Measurements from ENCODE around the gene NDRG2. TPM values are rescaled to one million over a fixed set of nuclear protein-coding genes. Genes with fewer than 3 reads are reported as not detected.

The NDRG2 gene
- total and polyA plus RNA-seq, 11 donors: 187 to 661 (median 314) TPM

- 61 to 80% (median 74%) methylated on average over 4 of the region's 4 CpGs for WGBS, 4 donors
- peaks cover 0 to 59% (median 52%) of the 10 kb centered on the region in 9 donors for H3K36me3 ChIP-seq
These were observed 27.7 kb downstream of the NDRG2 start for GRCh38 chr14:20997115-20997514.

GRCh38 chr14:20996521-20996920 is 28.3 kb downstream of the NDRG2 start:
- ATAC-seq: no peak
- 84 to 86% (median 84%) methylated on average over 12 to 14 of the region's 14 CpGs for WGBS, 4 donors

More at GRCh38 chr14:20997115-20997514, 27.7 kb downstream of the NDRG2 start:
- no peak for TF ChIP-seq POLR2A (IDR thresholded peaks at IDR 0.05)
- no peak for TF ChIP-seq CTCF (IDR thresholded peaks at IDR 0.05)
- intact Hi-C loops (cut with DNase I): no loop called here
- ATAC-seq: no peak
- Histone ChIP-seq H3K27me3 (no peaks in the 10 kb centered on the region), H3K27ac (no peak overlapping the region), H3K4me1 (peaks cover 0 to 4% (median 0%) of the 10 kb centered on the region in 12 donors), H3K9me3 (no peaks in the 10 kb centered on the region), H3K4me3 (no peak overlapping the region)
- no peak for DNase-seq

GRCh38 chr14:20989787-20990600 is 34.9 kb downstream of the NDRG2 start, which contains the start of gene METTL17:
METTL17 (plus strand) TSS chr14:20989980; CDS start chr14:20990003, 23 bp downstream.
- DNase-seq (peak; percentile 90 to 95 (median 92)), ATAC-seq (peak; percentile 95 to 97 (median 96))
- TF ChIP-seq CTCF (IDR thresholded peaks at IDR 0.05) (peak in 3 of 12 donors; percentile 19 to 37 (median 28)), POLR2A (IDR thresholded peaks at IDR 0.05) (peak in 1 of 2 donors; percentile 66)
- 0 to 1% (median 0%) methylated on average over 40 to 42 of the region's 42 CpGs for WGBS, 4 donors
- Histone ChIP-seq H3K4me1 (peaks cover 3 to 47% (median 22%) of the 10 kb centered on the region in 12 donors), H3K36me3 (peaks cover 0 to 40% (median 32%) of the 10 kb centered on the region in 9 donors), H3K27me3 (no peaks in the 10 kb centered on the region), H3K4me3 (peak within 1 kb of the TSS; percentile 71 to 97 (median 84)), H3K9me3 (no peaks in the 10 kb centered on the region), H3K27ac (peak within 1 kb of the TSS; percentile 73 to 91 (median 81))
- intact Hi-C loops (cut with DNase I): no loop called here

More at GRCh38 chr14:20996521-20996920, 28.3 kb downstream of the NDRG2 start:
- H3K9me3 ChIP-seq: no peaks in the 10 kb centered on the region
- DNase-seq: no peak
- H3K27me3 ChIP-seq: no peaks in the 10 kb centered on the region
- H3K4me3 ChIP-seq: no peak overlapping the region
- H3K4me1 ChIP-seq: peaks cover 0 to 9% (median 3%) of the 10 kb centered on the region in 12 donors
- intact Hi-C loops (cut with DNase I): no loop called here
- TF ChIP-seq POLR2A (IDR thresholded peaks at IDR 0.05) (no peak), CTCF (IDR thresholded peaks at IDR 0.05) (no peak)
- H3K27ac ChIP-seq: no peak overlapping the region
- peaks cover 0 to 65% (median 58%) of the 10 kb centered on the region in 9 donors for H3K36me3 ChIP-seq

GRCh38 chr14:20989471-20989786 is 35.4 kb downstream of the NDRG2 start:
- no peak for ATAC-seq
- WGBS, 4 donors: 0 to 2% (median 1%) methylated on average over 11 of the region's 11 CpGs
- TF ChIP-seq CTCF (IDR thresholded peaks at IDR 0.05) (no peak), POLR2A (IDR thresholded peaks at IDR 0.05) (no peak)
- H3K4me1 ChIP-seq: peaks cover 3 to 47% (median 22%) of the 10 kb centered on the region in 12 donors
- H3K27ac ChIP-seq: peak overlapping the region; percentile 73 to 91 (median 81)
- no peak for DNase-seq
- peaks cover 0 to 35% (median 26%) of the 10 kb centered on the region in 9 donors for H3K36me3 ChIP-seq
- peak overlapping the region in 11 of 12 donors; percentile 71 to 97 (median 85) for H3K4me3 ChIP-seq
- H3K9me3 ChIP-seq: no peaks in the 10 kb centered on the region
- intact Hi-C loops (cut with DNase I): no loop called here
- no peaks in the 10 kb centered on the region for H3K27me3 ChIP-seq
